Retina (tissue), 1 donor: ENCODE data around the gene GLI3.

Experiments used
- DNase-seq: peaks from one replicate; pipeline ENCODE4 v3.0.0-alpha.2; 2016

The GLI3 gene

GRCh38 chr7:42099470-42100155 lies 137.4 kb downstream of the GLI3 start:
- DNase-seq, result no peak

GRCh38 chr7:42099066-42099465 lies 137.9 kb downstream of the GLI3 start:
- DNase-seq, result no peak

DNA sequence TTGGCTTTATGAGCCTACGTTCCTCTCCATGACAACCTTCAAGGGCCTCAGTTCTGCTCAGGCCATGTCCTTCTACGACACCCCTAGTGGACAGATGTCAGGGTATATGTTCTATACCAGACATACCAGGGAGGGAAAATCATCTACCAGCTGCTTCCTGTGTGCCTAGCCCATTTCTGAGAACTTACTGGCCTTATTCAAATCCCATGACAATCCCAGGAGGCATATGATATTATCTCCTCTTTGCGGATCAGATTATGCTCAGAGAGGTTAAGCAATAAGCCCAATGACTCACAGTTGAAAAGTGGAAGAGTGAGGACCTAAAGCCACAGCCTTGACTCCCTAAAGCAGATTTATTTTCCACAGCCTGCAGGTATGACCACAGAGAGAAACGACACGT lies 139.3 kb downstream of the GLI3 start:
- no peak for DNase-seq

DNA sequence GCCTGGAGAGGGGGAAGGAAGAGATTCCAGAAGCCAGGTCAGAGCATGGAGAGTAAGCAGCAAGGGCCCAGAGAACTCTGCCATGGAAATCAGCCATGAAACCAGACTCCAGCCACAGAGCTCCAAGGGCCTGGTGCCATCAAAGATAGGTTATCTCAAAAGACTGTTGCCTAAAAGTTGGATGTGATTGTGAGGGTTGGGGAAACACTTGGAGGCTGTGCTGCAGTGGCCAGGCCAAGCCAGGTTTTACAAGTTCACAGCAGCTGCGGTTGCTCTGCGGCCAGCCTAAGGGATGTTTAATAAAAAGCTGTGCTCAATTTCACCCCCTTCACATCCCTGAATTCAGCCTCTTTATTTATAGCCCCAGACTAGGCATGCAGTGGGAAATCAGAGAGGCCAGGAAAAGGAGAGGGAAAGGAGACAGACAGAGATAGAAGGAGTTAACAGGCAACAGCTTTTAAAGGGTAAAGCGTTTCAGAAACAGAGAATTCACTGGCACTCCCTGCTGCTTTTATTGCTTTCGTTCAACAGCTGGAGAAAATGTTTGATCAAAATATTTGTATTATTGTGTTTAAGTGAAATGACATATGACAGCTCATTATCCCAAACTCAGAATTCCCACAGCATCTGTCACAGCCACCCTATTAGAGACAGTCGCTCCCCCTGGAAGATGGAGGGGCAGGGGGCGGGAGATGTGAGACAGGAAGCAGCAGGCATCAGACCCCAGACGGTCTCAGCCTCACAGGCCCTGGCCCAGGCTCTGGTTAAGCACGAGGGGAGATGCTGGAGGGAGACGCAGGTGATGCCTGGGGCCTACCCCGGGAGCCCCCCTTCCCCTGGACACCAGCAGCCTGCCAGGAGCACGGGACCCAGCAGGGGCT lies 140.1 kb downstream of the GLI3 start:
- peak; percentile 58 for DNase-seq

GRCh38 chr7:42096268-42096667 lies 140.7 kb downstream of the GLI3 start:
- no peak for DNase-seq

DNA sequence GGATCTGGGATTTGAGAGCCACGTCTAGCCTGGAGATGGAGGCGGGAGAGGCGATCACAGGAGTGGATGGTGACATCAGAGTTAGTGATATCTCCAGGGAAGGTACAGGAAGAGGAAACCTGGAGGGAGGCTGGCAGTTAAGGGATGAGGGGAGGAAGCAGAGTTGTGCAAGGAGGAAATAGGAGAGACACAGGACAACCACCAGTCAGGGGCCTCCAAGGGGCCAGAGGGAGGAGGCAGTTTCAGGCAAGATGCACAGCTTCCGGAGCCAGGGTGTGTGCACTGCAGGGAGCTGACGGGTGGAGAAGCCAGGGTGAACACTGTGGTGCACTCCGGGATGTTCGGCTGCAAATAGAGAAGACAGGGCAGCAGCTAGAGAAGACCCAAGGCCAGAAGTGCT lies 141.2 kb downstream of the GLI3 start:
- no peak for DNase-seq

- DNase-seq, result no peak
Measured at GRCh38 chr7:42093349-42093905, 143.6 kb downstream of the GLI3 start.

- DNase-seq, result peak; percentile 68
Measured at GRCh38 chr7:42091461-42092291, 145.3 kb downstream of the GLI3 start.

DNA sequence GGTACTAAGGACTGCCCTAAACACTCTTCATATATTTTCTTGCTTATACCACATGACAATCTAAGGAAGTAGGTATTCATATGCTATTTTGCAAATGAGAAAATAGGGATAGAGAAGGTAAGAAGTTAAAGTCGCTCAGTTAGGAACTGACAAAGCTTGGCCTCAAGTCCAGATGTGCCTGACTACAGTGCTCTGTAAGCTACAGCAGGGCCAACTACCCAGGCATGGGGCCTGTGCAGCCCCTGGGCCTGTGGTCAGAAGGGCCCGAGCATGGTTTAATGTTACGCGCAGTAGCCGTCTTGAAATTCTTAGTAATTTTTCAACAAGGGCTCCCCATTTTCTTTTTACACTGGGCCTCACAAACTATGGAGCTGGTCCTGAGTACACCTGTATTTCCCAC lies 146.2 kb downstream of the GLI3 start:
- no peak for DNase-seq

DNA sequence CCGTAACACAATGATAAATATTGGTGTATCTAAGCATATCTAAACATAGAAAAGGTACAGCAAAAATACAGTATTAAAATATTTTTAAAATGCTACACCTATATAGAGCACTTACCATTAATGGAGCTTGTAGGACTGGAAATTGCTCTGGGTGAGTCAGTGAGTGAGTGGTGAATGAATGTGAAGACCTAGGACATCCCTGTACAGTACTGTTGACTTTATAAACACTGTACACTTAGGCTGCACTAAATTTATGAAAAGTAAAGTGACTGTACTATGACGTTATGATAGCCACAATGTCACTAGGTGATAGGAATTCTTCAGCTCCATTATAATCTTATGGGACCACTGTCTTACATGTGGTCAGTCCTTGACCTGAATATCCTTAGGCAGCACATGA lies 147.0 kb downstream of the GLI3 start:
- no peak for DNase-seq

DNA sequence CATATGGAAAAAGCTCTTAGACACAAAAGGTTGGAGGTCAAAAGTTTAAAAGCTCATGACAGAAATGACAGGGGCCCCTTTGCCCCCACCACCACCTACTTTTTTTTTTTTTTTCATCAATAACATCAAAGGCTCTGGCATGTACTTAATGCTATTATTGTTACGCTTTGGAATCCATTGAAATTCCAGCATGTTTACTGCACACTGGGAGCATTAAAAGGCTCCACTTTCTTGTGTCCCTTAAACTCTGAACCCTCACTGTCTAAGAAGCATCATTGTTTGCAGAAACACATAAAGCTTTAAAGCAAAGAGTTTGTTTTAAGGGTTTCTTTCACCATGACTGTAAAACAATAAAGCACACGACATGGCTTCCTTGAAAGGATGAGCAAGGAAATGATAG lies 149.4 kb downstream of the GLI3 start:
- DNase-seq, result no peak

GRCh38 chr7:42085531-42085930 lies 151.5 kb downstream of the GLI3 start:
- no peak for DNase-seq

DNA sequence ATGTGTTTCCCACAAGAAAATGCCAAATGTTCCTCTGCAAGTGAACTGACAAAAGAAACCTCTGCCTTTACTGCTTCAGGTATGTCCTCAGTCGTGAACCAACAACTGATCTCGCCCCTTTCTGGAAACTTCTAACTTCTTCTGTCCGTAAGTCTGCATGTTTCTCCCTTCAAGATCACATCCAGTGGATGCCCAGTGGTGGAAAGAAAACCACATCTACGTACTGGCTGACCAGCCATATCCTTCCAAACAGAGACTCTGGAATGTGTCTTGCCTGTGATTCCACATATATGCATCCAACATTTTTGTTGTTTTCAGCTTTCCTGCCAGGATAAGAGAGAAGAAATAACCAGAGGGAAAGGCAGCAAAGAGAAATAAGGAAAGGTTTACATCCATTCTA lies 152.7 kb downstream of the GLI3 start:
- DNase-seq, result no peak

GRCh38 chr7:42083284-42083683 lies 153.7 kb downstream of the GLI3 start:
- DNase-seq, result no peak

GRCh38 chr7:42082144-42082543 lies 154.9 kb downstream of the GLI3 start:
- no peak for DNase-seq

DNA sequence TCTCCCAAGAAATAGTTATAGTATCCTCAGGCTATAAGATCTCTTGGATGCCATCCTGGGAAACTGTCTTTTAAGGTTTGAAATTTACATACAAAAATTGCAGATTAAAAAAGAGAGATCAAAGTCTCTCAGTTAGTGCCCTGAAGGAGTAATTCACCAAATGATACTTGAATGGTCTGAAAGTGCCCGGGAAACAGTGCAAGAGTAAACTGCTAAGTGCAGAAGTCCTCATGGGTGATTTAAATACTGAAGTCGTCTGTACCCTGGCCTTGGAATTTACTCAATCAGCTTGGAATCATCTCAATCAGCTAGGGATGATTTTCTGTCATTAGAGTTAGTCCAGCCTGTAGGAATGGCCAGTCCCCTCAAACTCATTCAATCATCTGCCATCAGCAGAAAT lies 155.3 kb downstream of the GLI3 start:
- DNase-seq, result no peak

GRCh38 chr7:42080841-42081586 lies 156.0 kb downstream of the GLI3 start:
- peak; percentile 61 for DNase-seq

DNA sequence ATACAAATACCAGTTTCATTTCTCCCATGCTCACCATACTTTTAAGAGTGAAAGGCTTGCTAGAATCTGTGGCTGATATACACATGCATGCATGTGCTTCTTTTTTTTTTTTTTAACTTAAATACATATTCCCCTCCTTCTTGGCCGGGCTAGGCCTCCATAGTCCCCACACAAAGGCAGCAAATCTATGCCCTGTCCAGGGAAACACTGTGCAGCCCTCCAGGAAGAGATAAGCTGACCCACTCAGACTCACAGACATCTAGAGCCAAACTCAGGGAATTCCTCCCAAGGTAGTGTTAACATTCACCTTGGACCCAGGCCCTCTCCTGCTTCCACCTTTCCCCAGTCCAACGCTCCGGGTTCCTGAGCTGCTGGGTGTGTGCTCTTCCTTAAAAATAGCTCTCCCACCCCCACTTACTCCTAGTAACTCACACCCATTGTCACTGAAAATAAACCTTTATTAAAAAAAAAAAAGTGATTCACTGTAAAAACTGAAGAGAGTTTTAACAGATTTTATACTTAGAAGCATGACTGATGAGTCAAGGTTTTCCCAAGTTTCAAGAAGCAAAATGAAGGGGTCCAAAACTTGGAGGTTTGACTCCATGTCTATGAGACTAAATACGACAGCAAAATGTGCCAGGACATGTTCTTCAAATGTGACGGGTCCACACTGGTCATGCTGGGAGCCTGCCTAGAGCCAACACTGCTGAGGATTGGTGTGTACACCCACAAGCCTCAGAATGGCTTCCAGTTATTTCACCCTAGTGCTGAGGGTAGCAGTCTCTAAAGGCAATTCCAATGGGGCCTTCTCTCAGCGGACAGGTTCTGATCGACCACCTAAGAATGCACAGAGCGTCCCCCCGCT lies 159.5 kb downstream of the GLI3 start:
- DNase-seq, result no peak

DNA sequence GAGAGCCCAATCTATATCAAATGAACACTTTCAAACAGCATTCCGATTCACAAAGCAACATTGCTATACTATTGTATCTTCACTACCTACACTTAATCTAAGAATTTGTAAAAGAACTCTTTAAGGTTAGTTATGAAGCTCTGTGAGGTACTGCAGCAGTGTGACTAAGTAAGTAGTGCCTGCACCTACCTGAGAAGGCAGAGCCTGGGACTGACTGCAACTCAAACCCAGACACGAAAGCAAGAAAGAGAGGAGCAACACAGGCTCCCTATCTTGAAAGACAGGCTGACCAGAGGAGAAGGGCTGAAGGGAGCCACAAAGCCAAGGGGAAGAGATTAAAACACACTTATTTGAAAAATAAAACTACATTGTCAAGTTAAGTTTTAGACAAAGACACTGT lies 160.1 kb downstream of the GLI3 start:
- DNase-seq, result no peak

- DNase-seq, result no peak
Measured at GRCh38 chr7:42075418-42075817, 161.6 kb downstream of the GLI3 start.

DNA sequence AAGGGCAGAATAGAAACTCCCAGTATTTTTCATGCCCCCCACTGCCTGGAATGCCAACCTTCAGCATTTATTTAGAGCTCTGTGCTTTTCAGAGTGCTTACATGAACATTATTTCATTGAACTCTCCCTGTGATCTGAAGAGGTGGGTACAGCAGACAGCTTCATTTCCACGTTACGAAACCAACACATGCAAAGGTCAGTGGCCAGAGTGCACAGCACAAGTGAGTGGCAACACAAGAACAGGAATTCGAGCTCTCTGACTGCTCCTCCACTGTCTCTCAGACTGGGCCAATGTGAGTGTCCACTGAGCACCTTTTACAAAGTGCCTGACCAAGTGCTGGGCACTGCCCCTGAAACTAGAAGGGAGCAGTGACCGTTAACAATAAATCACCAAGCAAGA lies 162.9 kb downstream of the GLI3 start:
- DNase-seq, result no peak
